Neuronal stem cell (in vitro differentiated cells): ENCODE results near the gene FAM227B.

ENCODE experiments used
- DNase-seq: peaks from one replicate; pipeline ENCODE4 v3.0.0-alpha.2; 2013; ENCODE audit warnings: low spot score
- H2AFZ ChIP-seq: one replicate; pipeline ENCODE4 v1.6.1; 2013; ENCODE audit warnings: mild to moderate bottlenecking, low read length, inconsistent platforms
- H2AK5ac ChIP-seq: 2 replicates; pipeline ENCODE4 v1.6.1; 2013; ENCODE audit warnings: low read depth, mild to moderate bottlenecking, inconsistent platforms, low read length, moderate library complexity, mixed read lengths
- H2BK120ac ChIP-seq: 2 replicates; pipeline ENCODE4 v1.6.1; 2013; ENCODE audit warnings: low read depth, mild to moderate bottlenecking, inconsistent platforms, low read length, moderate library complexity, mixed read lengths
- H2BK12ac ChIP-seq: one replicate; pipeline ENCODE4 v1.6.1; 2013; ENCODE audit warnings: low read length, inconsistent platforms
- H2BK15ac ChIP-seq: 2 replicates; pipeline ENCODE4 v1.6.1; 2013; ENCODE audit warnings: mild to moderate bottlenecking, low read length, inconsistent platforms, mixed read lengths
- H2BK5ac ChIP-seq: one replicate; pipeline ENCODE4 v1.6.1; 2013; ENCODE audit warnings: inconsistent platforms, mild to moderate bottlenecking, low read length, moderate library complexity
- H3K14ac ChIP-seq: one replicate; pipeline ENCODE4 v1.6.1; 2013; ENCODE audit warnings: low read length, inconsistent platforms
- H3K18ac ChIP-seq: 2 replicates; pipeline ENCODE4 v1.6.1; 2013; ENCODE audit warnings: low read length, inconsistent platforms
- H3K23ac ChIP-seq: 2 replicates; pipeline ENCODE4 v1.6.1; 2013; ENCODE audit warnings: low read depth, mild to moderate bottlenecking, mixed read lengths, low read length, inconsistent platforms; ENCODE audit not compliant: poor library complexity
- H3K27ac ChIP-seq: replicated peaks from 3 replicates; pipeline ENCODE4 v1.5.1; 2013; ENCODE audit warnings: low read length, inconsistent platforms
- H3K27me3 ChIP-seq, 3 experiments: 2 replicates each; pipeline ENCODE4 v1.6.1; 2013; ENCODE audit warnings: low read length in 3 of 3, mild to moderate bottlenecking in 2 of 3, inconsistent platforms in 1 of 3, low read depth in 1 of 3, mixed read lengths in 1 of 3, moderate library complexity in 1 of 3; ENCODE audit not compliant: control insufficient read depth in 3 of 3, insufficient read depth in 3 of 3
- H3K36me3 ChIP-seq, 2 donors: replicated peaks in 1 of 2; 2 replicates each; pipeline ENCODE4 v1.6.1; 2013; ENCODE audit warnings: low read length in 2 of 2; ENCODE audit not compliant: control insufficient read depth in 2 of 2, insufficient read depth in 2 of 2
- H3K4ac ChIP-seq: 2 replicates; pipeline ENCODE4 v1.6.1; 2013; ENCODE audit warnings: inconsistent platforms, mild to moderate bottlenecking, low read length, moderate library complexity
- H3K4me1 ChIP-seq, 2 donors: 1 replicate in 1 of 2; 2 replicates in 1 of 2; pipeline ENCODE4 v1.6.1; 2013; ENCODE audit warnings: low read length in 2 of 2, low read depth in 1 of 2; ENCODE audit not compliant: control insufficient read depth in 2 of 2, insufficient read depth in 1 of 2
- H3K4me2 ChIP-seq: one replicate; pipeline ENCODE4 v1.6.1; 2013; ENCODE audit warnings: mild to moderate bottlenecking, low read length, inconsistent platforms; ENCODE audit not compliant: insufficient read depth, poor library complexity, severe bottlenecking
- H3K4me3 ChIP-seq, 2 donors: 2 replicates each; pipeline ENCODE4 v1.5.1; 2013; ENCODE audit warnings: low read length in 2 of 2, mild to moderate bottlenecking in 2 of 2, inconsistent platforms in 1 of 2, moderate library complexity in 1 of 2
- H3K79me1 ChIP-seq: one replicate; pipeline ENCODE4 v1.6.1; 2013; ENCODE audit warnings: low read depth, mild to moderate bottlenecking, inconsistent platforms, low read length, moderate library complexity
- H3K9ac ChIP-seq: one replicate; pipeline ENCODE4 v1.6.1; 2013; ENCODE audit warnings: mild to moderate bottlenecking, low read depth, low read length, inconsistent platforms; ENCODE audit not compliant: poor library complexity
- H3K9me3 ChIP-seq, 2 donors: replicated peaks in 1 of 2; 2 replicates each; pipeline versions ENCODE3 to v1.6.1; 2013; ENCODE audit warnings: low read length in 2 of 2, mild to moderate bottlenecking in 2 of 2, inconsistent platforms in 1 of 2, low read depth in 1 of 2, mixed read lengths in 1 of 2, moderate library complexity in 1 of 2; ENCODE audit not compliant: control insufficient read depth in 2 of 2, insufficient read depth in 1 of 2
- H4K8ac ChIP-seq: one replicate; pipeline ENCODE4 v1.6.1; 2013; ENCODE audit warnings: low read depth, mild to moderate bottlenecking, inconsistent platforms, low read length, moderate library complexity
- H4K91ac ChIP-seq: one replicate; pipeline ENCODE4 v1.6.1; 2013; ENCODE audit warnings: low read length, low read depth, mild to moderate bottlenecking, inconsistent platforms; ENCODE audit not compliant: poor library complexity
- WGBS, 2 donors: extraction: QIAGEN DNeasy Blood & Tissue Kit; methylation state at CpG; one replicate each; pipeline ENCODE4 v1.1.7; 2013; ENCODE audit warnings: missing lambda C conversion rate in 2 of 2, mixed read lengths in 1 of 2; ENCODE audit not compliant: insufficient read length in 2 of 2, insufficient replicate concordance in 1 of 2; ENCODE audit errors: extremely low coverage in 2 of 2; 5-methylcytosine and 5-hydroxymethylcytosine counted together

FAM227B gene

GRCh38 chr15:49290191-49290590 is 330.4 kb downstream of the FAM227B start:
- no CpG with 5 or more reads among the region's 1 CpG for WGBS, 2 donors
- Histone ChIP-seq H2BK12ac (no peak overlapping the region), H2BK5ac (no peak overlapping the region), H3K27ac (no peak overlapping the region), H3K4ac (no peak overlapping the region), H3K4me2 (no peak overlapping the region), H3K23ac (no peak overlapping the region), H3K36me3 (peaks cover 1 to 8% of the 10 kb centered on the region in 2 donors), H2BK120ac (no peak overlapping the region), H3K79me1 (no peaks in the 10 kb centered on the region), H3K9me3 (no peaks in the 10 kb centered on the region), H4K91ac (no peak overlapping the region), H3K14ac (no peak overlapping the region), H3K27me3 (no peaks in the 10 kb centered on the region), H2AK5ac (no peak overlapping the region), H3K9ac (no peak overlapping the region), H2AFZ (no peak overlapping the region), H3K4me3 (no peak overlapping the region), H2BK15ac (no peak overlapping the region), H4K8ac (no peak overlapping the region), H3K4me1 (peaks cover 0 to 4% of the 10 kb centered on the region in 2 donors), H3K18ac (no peak overlapping the region)
- no peak for DNase-seq

- H2BK120ac ChIP-seq = no peak overlapping the region
- no peak for DNase-seq
- no peak overlapping the region for H4K91ac ChIP-seq
- H3K27me3 ChIP-seq = no peaks in the 10 kb centered on the region
- no peak overlapping the region for H3K4ac ChIP-seq
- H3K18ac ChIP-seq = no peak overlapping the region
- no peak overlapping the region for H3K27ac ChIP-seq
- no peak overlapping the region for H2AK5ac ChIP-seq
- no peak overlapping the region for H2BK15ac ChIP-seq
- H3K9ac ChIP-seq = no peak overlapping the region
- no peak overlapping the region for H2AFZ ChIP-seq
- no peak overlapping the region for H3K4me3 ChIP-seq
- H2BK5ac ChIP-seq = no peak overlapping the region
- H3K9me3 ChIP-seq = no peaks in the 10 kb centered on the region
- no peak overlapping the region for H3K23ac ChIP-seq
- no peak overlapping the region for H2BK12ac ChIP-seq
- peaks cover 1 to 14% of the 10 kb centered on the region in 2 donors for H3K36me3 ChIP-seq
- H3K4me1 ChIP-seq = peaks cover 0 to 4% of the 10 kb centered on the region in 2 donors
- H4K8ac ChIP-seq = no peak overlapping the region
- WGBS, 2 donors = no CpG with 5 or more reads among the region's 2 CpGs
- no peak overlapping the region for H3K14ac ChIP-seq
- no peak overlapping the region for H3K4me2 ChIP-seq
- no peaks in the 10 kb centered on the region for H3K79me1 ChIP-seq
These were observed 332.2 kb downstream of the FAM227B start for GRCh38 chr15:49288391-49288790.

- H3K4me2 ChIP-seq = no peak overlapping the region
- no peak overlapping the region for H3K27ac ChIP-seq
- H3K4ac ChIP-seq = no peak overlapping the region
- no peaks in the 10 kb centered on the region for H3K79me1 ChIP-seq
- H2AK5ac ChIP-seq = no peak overlapping the region
- no peak overlapping the region for H2BK12ac ChIP-seq
- no peaks in the 10 kb centered on the region for H3K27me3 ChIP-seq
- no peak overlapping the region for H2BK5ac ChIP-seq
- DNase-seq = no peak
- H2BK15ac ChIP-seq = no peak overlapping the region
- no peak overlapping the region for H3K4me3 ChIP-seq
- peaks cover 1 to 10% of the 10 kb centered on the region in 2 donors for H3K36me3 ChIP-seq
- H3K18ac ChIP-seq = no peak overlapping the region
- H2AFZ ChIP-seq = no peak overlapping the region
- H3K9ac ChIP-seq = no peak overlapping the region
- peaks cover 0 to 4% of the 10 kb centered on the region in 2 donors for H3K4me1 ChIP-seq
- H2BK120ac ChIP-seq = no peak overlapping the region
- H3K14ac ChIP-seq = no peak overlapping the region
- H4K8ac ChIP-seq = no peak overlapping the region
- H4K91ac ChIP-seq = no peak overlapping the region
- no peak overlapping the region for H3K23ac ChIP-seq
- H3K9me3 ChIP-seq = no peaks in the 10 kb centered on the region
These were observed 333.1 kb downstream of the FAM227B start for GRCh38 chr15:49287481-49287880.

- no CpG with 5 or more reads among the region's 4 CpGs for WGBS, 2 donors
- no peak overlapping the region for H2BK15ac ChIP-seq
- DNase-seq = no peak
- H3K27ac ChIP-seq = no peak overlapping the region
- no peak overlapping the region for H2BK5ac ChIP-seq
- H3K4ac ChIP-seq = no peak overlapping the region
- H2AK5ac ChIP-seq = no peak overlapping the region
- no peak overlapping the region for H3K9ac ChIP-seq
- H2AFZ ChIP-seq = no peak overlapping the region
- H3K27me3 ChIP-seq = no peaks in the 10 kb centered on the region
- H3K9me3 ChIP-seq = no peaks in the 10 kb centered on the region
- H3K4me2 ChIP-seq = no peak overlapping the region
- peaks cover 1 to 7% of the 10 kb centered on the region in 2 donors for H3K36me3 ChIP-seq
- no peak overlapping the region for H2BK12ac ChIP-seq
- H3K4me3 ChIP-seq = no peak overlapping the region
- H3K4me1 ChIP-seq = peaks cover 0 to 4% of the 10 kb centered on the region in 2 donors
- no peak overlapping the region for H4K91ac ChIP-seq
- H3K23ac ChIP-seq = no peak overlapping the region
- H3K79me1 ChIP-seq = no peaks in the 10 kb centered on the region
- H2BK120ac ChIP-seq = no peak overlapping the region
- H3K18ac ChIP-seq = no peak overlapping the region
- H3K14ac ChIP-seq = no peak overlapping the region
- no peak overlapping the region for H4K8ac ChIP-seq
These were observed 333.8 kb downstream of the FAM227B start for GRCh38 chr15:49286649-49287404.
